SU-DHL-6 (cell line): ENCODE results near the gene L2HGDH.

Experiments
- CTCF ChIP-seq: fragments of 200-600 bp; sonication (generic); IDR thresholded peaks from one replicate; pipeline ENCODE4 v1.5.1; 2017; ENCODE audit warnings: antibody characterized with exemption, mild to moderate bottlenecking, low read length, moderate library complexity; ENCODE audit not compliant: insufficient read depth, poor library complexity, severe bottlenecking
- EZH2phosphoT487 ChIP-seq: fragments of 200-600 bp; sonication (generic), shearing (Covaris generic); conservative IDR thresholded peaks from 2 replicates; pipeline ENCODE4 v1.6.1; 2018; ENCODE audit warnings: mild to moderate bottlenecking, antibody characterized with exemption, low read length, moderate library complexity, mixed read lengths

- TF ChIP-seq EZH2phosphoT487 = no peak
- TF ChIP-seq CTCF = no peak
These were observed 31.4 kb upstream of the L2HGDH start for GRCh38 chr14:50343434-50343833.
